GM13977 (cell line): ENCODE data around the gene FABP1.

ENCODE experiments used
- DNase-seq: peaks from one replicate; pipeline ENCODE4 v3.0.0; 2012; ENCODE audit warnings: low spot score
- CTCF ChIP-seq: IDR thresholded peaks from 2 replicates; pipeline ENCODE4 v1.5.1; 2012; ENCODE audit warnings: mild to moderate bottlenecking, control low read depth; ENCODE audit not compliant: insufficient read depth; ENCODE audit errors: extremely low read depth, missing control alignments
- in situ Hi-C: fragments of 300-500 bp; cut with MboI; formaldehyde crosslinking; loops from one replicate; pipeline ENCODE4 v1.12.0; 2022; ENCODE audit warnings: low sequenced_read_pairs, low pct_unique_long_range_greater_than_20kb, mixed read lengths, inconsistent platforms; ENCODE audit not compliant: unreplicated experiment

Gene FABP1

GRCh38 chr2:88110830-88111229 lies 17.0 kb downstream of the FABP1 start:
- no peak for DNase-seq
- in situ Hi-C loops = no loop called here

GRCh38 chr2:88108796-88109195 lies 19.1 kb downstream of the FABP1 start:
- TF ChIP-seq CTCF = no peak
- in situ Hi-C loops = no loop called here
- no peak for DNase-seq

More at GRCh38 chr2:88110830-88111229, 17.0 kb downstream of the FABP1 start:
- TF ChIP-seq CTCF = no peak

- in situ Hi-C loops = no loop called here
- TF ChIP-seq CTCF = no peak
- no peak for DNase-seq
These were observed 27.4 kb downstream of the FABP1 start for GRCh38 chr2:88100489-88100858.

- DNase-seq = no peak
- in situ Hi-C loops = no loop called here
- TF ChIP-seq CTCF = no peak
These were observed 27.9 kb downstream of the FABP1 start for GRCh38 chr2:88099798-88100488.

GRCh38 chr2:88098558-88098900 lies 29.3 kb downstream of the FABP1 start:
- in situ Hi-C loops = no loop called here
- no peak for DNase-seq
- TF ChIP-seq CTCF = no peak

- no peak for TF ChIP-seq CTCF
- in situ Hi-C loops = no loop called here
- no peak for DNase-seq
These were observed 29.8 kb downstream of the FABP1 start for GRCh38 chr2:88097891-88098557.

GRCh38 chr2:88097192-88097591 lies 30.7 kb downstream of the FABP1 start:
- no peak for DNase-seq
- in situ Hi-C loops = no loop called here
- no peak for TF ChIP-seq CTCF
